ENCODE results near the gene SDK1. TPM values are rescaled to one million over a fixed set of nuclear protein-coding genes. Genes with fewer than 3 reads are reported as not detected.

The SDK1 gene
- total RNA-seq, 1 experiment from 2014 or later: 7.1 TPM

DNA sequence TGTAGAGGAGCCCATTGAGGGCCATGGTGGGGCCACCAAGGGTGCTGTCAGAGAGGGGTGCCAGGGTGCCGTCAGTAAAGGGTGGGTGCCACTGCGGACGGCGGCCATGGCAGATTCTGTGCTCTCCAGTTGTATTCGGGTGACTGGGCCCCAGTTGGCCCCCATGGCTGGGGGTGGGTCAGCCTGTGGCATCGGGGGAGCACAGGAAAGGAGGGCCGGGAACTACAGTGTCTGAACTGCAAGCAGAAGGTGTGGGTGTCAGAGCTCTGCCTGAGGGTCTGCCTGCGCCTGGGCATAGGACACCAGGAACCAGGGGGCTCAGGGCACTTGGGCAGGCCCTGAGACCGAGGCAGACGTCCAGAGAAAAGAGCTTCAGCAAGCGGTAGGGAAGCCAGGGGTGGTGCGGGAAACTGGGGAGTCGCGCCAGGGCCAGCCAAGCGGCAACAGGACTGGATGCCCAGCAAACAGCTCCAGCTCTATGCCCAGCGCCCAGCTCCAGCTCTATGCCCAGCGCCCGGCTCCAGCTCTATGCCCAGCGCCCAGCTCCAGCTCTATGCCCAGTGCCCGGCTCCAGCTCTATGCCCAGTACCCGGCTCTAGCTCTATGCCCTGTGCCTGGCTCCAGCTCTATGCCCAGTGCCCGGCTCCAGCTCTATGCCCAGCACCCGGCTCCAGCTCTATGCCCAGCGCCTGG lies 878.8 kb downstream of the SDK1 start:
- no TSS peak for BruUV-seq (replicated peaks)
- intact Hi-C loops (cut with micrococcal nuclease; ENCODE audit: unreplicated experiment): no loop called here
- H3K27me3 Mint-ChIP-seq (ENCODE audit: insufficient read depth, unreplicated experiment): no peaks in the 10 kb centered on the region
- no peak for DNase-seq
- no peaks in the 10 kb centered on the region for H3K4me1 Mint-ChIP-seq (ENCODE audit: low read depth, unreplicated experiment)
- peaks cover 5% of the 10 kb centered on the region for H3K36me3 Mint-ChIP-seq (ENCODE audit: insufficient read depth, unreplicated experiment)
- no peak overlapping the region for H3K27ac Mint-ChIP-seq (ENCODE audit: unreplicated experiment)
- Histone ChIP-seq H3K27me3 (replicated peaks; ENCODE audit: control insufficient read depth, insufficient read depth, low read length) (no peaks in the 10 kb centered on the region), H3K9me3 (peaks cover 7% of the 10 kb centered on the region; the same call in 1 of the 2 replicates), H3K36me3 (ENCODE audit: control insufficient read depth, insufficient read depth, low read length) (no peaks in the 10 kb centered on the region), H3K4me3 (ENCODE audit: low read depth, low read length) (no peak overlapping the region), H3K4me1 (no peaks in the 10 kb centered on the region)
- POLR2A ChIA-PET: no interaction called here
- TF ChIP-seq, protein P1, sequence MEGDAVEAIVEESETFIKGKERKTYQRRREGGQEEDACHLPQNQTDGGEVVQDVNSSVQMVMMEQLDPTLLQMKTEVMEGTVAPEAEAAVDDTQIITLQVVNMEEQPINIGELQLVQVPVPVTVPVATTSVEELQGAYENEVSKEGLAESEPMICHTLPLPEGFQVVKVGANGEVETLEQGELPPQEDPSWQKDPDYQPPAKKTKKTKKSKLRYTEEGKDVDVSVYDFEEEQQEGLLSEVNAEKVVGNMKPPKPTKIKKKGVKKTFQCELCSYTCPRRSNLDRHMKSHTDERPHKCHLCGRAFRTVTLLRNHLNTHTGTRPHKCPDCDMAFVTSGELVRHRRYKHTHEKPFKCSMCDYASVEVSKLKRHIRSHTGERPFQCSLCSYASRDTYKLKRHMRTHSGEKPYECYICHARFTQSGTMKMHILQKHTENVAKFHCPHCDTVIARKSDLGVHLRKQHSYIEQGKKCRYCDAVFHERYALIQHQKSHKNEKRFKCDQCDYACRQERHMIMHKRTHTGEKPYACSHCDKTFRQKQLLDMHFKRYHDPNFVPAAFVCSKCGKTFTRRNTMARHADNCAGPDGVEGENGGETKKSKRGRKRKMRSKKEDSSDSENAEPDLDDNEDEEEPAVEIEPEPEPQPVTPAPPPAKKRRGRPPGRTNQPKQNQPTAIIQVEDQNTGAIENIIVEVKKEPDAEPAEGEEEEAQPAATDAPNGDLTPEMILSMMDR (IDR thresholded peaks at IDR 0.05; ENCODE audit: insufficient read depth in 1 of 2, low read depth in 1 of 2, low read length in 1 of 2, severe bottlenecking in 1 of 2, unreplicated experiment in 1 of 2): no peak
- no peaks in the 10 kb centered on the region for H3K9me3 Mint-ChIP-seq (ENCODE audit: unreplicated experiment)
- CTCF ChIA-PET: no interaction called here
- no peak overlapping the region for H3K4me3 Mint-ChIP-seq (ENCODE audit: unreplicated experiment)

DNA sequence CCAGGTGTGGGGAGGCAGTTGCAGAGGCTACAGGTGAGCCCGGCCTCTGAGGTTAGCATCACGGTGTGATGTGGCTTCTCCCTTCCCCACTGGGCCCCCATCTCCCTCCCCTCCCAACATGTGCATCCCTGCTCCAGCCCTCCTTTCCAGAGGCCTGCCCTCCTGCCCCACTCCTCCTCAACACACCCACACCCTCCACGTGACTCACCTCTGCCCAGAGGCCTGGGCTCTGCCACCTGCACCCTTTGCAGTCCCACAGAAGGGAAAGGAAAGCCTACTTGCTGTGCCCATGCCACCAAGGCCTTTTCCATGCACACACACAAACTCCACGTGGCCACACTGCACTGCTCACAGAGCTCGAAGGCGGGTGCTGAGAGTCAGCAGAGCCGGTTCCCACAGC lies 880.4 kb downstream of the SDK1 start:
- Histone ChIP-seq H3K9me3 (peaks cover 7% of the 10 kb centered on the region; the same call in 1 of the 2 replicates), H3K4me3 (ENCODE audit: low read depth, low read length) (no peak overlapping the region), H3K4me1 (no peaks in the 10 kb centered on the region), H3K27me3 (replicated peaks; ENCODE audit: control insufficient read depth, insufficient read depth, low read length) (no peaks in the 10 kb centered on the region), H3K36me3 (ENCODE audit: control insufficient read depth, insufficient read depth, low read length) (no peaks in the 10 kb centered on the region)
- CTCF ChIA-PET: no interaction called here
- H3K27ac Mint-ChIP-seq (ENCODE audit: unreplicated experiment): no peak overlapping the region
- H3K36me3 Mint-ChIP-seq (ENCODE audit: insufficient read depth, unreplicated experiment): peaks cover 5% of the 10 kb centered on the region
- intact Hi-C loops (cut with micrococcal nuclease; ENCODE audit: unreplicated experiment): no loop called here
- no peak overlapping the region for H3K4me3 Mint-ChIP-seq (ENCODE audit: unreplicated experiment)
- H3K4me1 Mint-ChIP-seq (ENCODE audit: low read depth, unreplicated experiment): no peaks in the 10 kb centered on the region
- TF ChIP-seq, protein P1 (IDR thresholded peaks at IDR 0.05; ENCODE audit: insufficient read depth in 1 of 2, low read depth in 1 of 2, low read length in 1 of 2, severe bottlenecking in 1 of 2, unreplicated experiment in 1 of 2): no peak
- no TSS peak for BruUV-seq (replicated peaks)
- no peaks in the 10 kb centered on the region for H3K27me3 Mint-ChIP-seq (ENCODE audit: insufficient read depth, unreplicated experiment)
- POLR2A ChIA-PET: no interaction called here
- no peaks in the 10 kb centered on the region for H3K9me3 Mint-ChIP-seq (ENCODE audit: unreplicated experiment)
- DNase-seq: no peak

DNA sequence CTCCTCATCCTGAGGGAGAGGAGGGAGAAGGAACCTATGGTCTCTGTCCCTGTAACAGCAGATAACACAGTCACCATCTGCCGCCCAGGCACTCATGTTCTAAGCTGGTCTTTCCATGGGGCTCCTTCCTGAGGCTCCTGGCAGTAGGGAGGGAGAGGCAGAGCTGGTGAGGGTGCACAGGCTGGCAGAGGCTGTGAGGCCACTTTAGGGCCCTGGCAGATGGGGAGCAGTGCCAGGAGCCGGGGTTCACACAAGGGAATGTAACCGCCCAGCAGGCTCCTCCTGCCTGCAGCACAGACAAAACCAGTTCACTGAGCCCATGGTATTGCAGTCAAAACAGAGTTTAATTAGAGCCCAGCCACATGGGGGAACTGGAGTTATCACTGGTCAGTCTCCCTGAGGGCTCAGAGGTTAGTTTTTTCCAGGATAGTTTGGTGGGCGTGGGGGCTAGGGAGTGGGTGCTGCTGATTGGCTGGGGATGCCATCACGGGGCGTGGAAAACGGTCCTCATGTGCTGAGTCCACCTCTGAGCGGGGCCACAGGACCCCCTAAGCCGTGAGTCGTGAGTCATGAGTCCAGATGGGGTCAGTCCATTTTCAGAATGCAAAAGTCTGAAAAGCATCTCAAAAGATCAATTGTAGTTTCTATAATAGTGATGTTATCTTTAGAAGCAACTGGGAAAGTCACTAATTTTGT lies 881.7 kb downstream of the SDK1 start:
- intact Hi-C loops (cut with micrococcal nuclease; ENCODE audit: unreplicated experiment): no loop called here
- Histone ChIP-seq H3K9me3 (peaks cover 6% of the 10 kb centered on the region; the same call in 1 of the 2 replicates), H3K4me3 (ENCODE audit: low read depth, low read length) (no peak overlapping the region), H3K4me1 (no peaks in the 10 kb centered on the region), H3K36me3 (ENCODE audit: control insufficient read depth, insufficient read depth, low read length) (no peaks in the 10 kb centered on the region), H3K27me3 (replicated peaks; ENCODE audit: control insufficient read depth, insufficient read depth, low read length) (no peaks in the 10 kb centered on the region)
- BruUV-seq (replicated peaks): no TSS peak
- H3K4me3 Mint-ChIP-seq (ENCODE audit: unreplicated experiment): no peak overlapping the region
- H3K27ac Mint-ChIP-seq (ENCODE audit: unreplicated experiment): no peak overlapping the region
- H3K36me3 Mint-ChIP-seq (ENCODE audit: insufficient read depth, unreplicated experiment): peaks cover 5% of the 10 kb centered on the region
- TF ChIP-seq, protein P1 (IDR thresholded peaks at IDR 0.05; ENCODE audit: insufficient read depth in 1 of 2, low read depth in 1 of 2, low read length in 1 of 2, severe bottlenecking in 1 of 2, unreplicated experiment in 1 of 2): no peak
- H3K27me3 Mint-ChIP-seq (ENCODE audit: insufficient read depth, unreplicated experiment): no peaks in the 10 kb centered on the region
- ChIA-PET CTCF (no interaction called here), POLR2A (no interaction called here)
- DNase-seq: no peak
- no peaks in the 10 kb centered on the region for H3K9me3 Mint-ChIP-seq (ENCODE audit: unreplicated experiment)
- H3K4me1 Mint-ChIP-seq (ENCODE audit: low read depth, unreplicated experiment): no peaks in the 10 kb centered on the region

All from Caco-2 (cell line).